ENCODE data around the gene C1QTNF6. TPM values are rescaled to one million over a fixed set of nuclear protein-coding genes. Genes with fewer than 3 reads are reported as not detected.

Gene C1QTNF6
- total and polyA plus RNA-seq, 10 of the 15 experiments (the other 5 are each of a cell fraction or from before 2014, with no cell fraction given) = 0.16 to 4.1 (median 1.3) TPM

GRCh38 chr22:37192741-37193140, 4.7 kb upstream of the C1QTNF6 start (continued):
- TF ChIP-seq PAX5 (IDR thresholded peaks at IDR 0.05; ENCODE audit: borderline replicate concordance, low read depth, low read length) = no peak

GRCh38 chr22:37192204-37192603, 4.2 kb upstream of the C1QTNF6 start:
- H3K27me3 ChIP-seq (replicated peaks in 1 of 2; ENCODE audit: control insufficient read depth in 2 of 2, insufficient read depth in 2 of 2, low read length in 1 of 2) = no peaks in the 10 kb centered on the region
- H3K27ac ChIP-seq (ENCODE audit: control insufficient read depth, insufficient read depth) = no peak overlapping the region
- ChIA-PET POLR2A (no interaction called here), SMC1A (ENCODE audit: uncharacterized antibody, unreplicated experiment) (interaction anchor here (0.8 to 5.5 kb wide), 11 partner anchors 9 to 215 kb away, joined by 3 to 64 read pairs (median 5); partner anchors contain the start of gene IL2RB), RAD21 (ENCODE audit: unreplicated experiment) (interaction anchor here (0.8 to 3.2 kb wide), 3 partner anchors 28 to 93 kb away, joined by 3 to 22 read pairs (median 3); partner anchors contain the start of gene IL2RB), CTCF (interaction anchor here (0.9 to 6.4 kb wide), 10 partner anchors 15 to 149 kb away, joined by 3 to 53 read pairs (median 5); partner anchors contain the start of gene IL2RB)
- no peaks in the 10 kb centered on the region; the same call in 2 of the 3 replicates for H3K9me3 ChIP-seq (replicated peaks; ENCODE audit: control insufficient read depth, insufficient read depth, low read length)
- H3K79me2 ChIP-seq (ENCODE audit: control insufficient read depth, insufficient read depth, low read length) = no peaks in the 10 kb centered on the region
- H3K9ac ChIP-seq (ENCODE audit: control insufficient read depth, insufficient read depth, low read length) = no peak overlapping the region
- peaks cover 8% of the 10 kb centered on the region; the same call in 1 of the 2 replicates for H3K4me1 ChIP-seq (ENCODE audit: control insufficient read depth, insufficient read depth, low read length)
- no peak overlapping the region for H3K4me2 ChIP-seq (ENCODE audit: control insufficient read depth, insufficient read depth)
- WGBS (ENCODE audit: insufficient coverage, insufficient replicate concordance, low lambda C conversion rate, missing lambda C conversion rate) = 97% methylated on average over 2 of the region's 2 CpGs
- DNase-seq (ENCODE audit: low read depth, low spot score) (no peak), FAIRE-seq (no peak), ATAC-seq (no peak)
- no peak overlapping the region for H3K4me3 ChIP-seq
- H3K36me3 ChIP-seq (ENCODE audit: control insufficient read depth in 2 of 2, insufficient read depth in 2 of 2, low read length in 1 of 2) = no peaks in the 10 kb centered on the region
- in situ Hi-C loops (cut with MboI) (no loop called here), intact Hi-C loops (cut with micrococcal nuclease; ENCODE audit: unreplicated experiment) (loop anchor here (10.0 kb wide), 2 partner anchors 47 to 407 kb away; partner anchors contain the start of gene IL2RB)
- no peak overlapping the region for H2AFZ ChIP-seq (ENCODE audit: control insufficient read depth, low read depth, low read length)
- TF ChIP-seq MXI1 (IDR thresholded peaks at IDR 0.05; ENCODE audit: low read depth, low read length) (no peak), HDAC2 (IDR thresholded peaks at IDR 0.05) (no peak), NFYB (IDR thresholded peaks at IDR 0.05; ENCODE audit: insufficient read depth, low read depth, low read length) (no peak), PML (IDR thresholded peaks at IDR 0.05; ENCODE audit: low read length) (no peak), YBX1 (IDR thresholded peaks at IDR 0.05) (no peak), STAT3 (IDR thresholded peaks at IDR 0.05; ENCODE audit: low read depth, low read length) (no peak), EGR1 (IDR thresholded peaks at IDR 0.05; ENCODE audit: borderline replicate concordance in 1 of 2, low read depth in 2 of 2, low read length in 2 of 2) (no peak), ZNF274 (IDR thresholded peaks at IDR 0.05; ENCODE audit: insufficient read depth, insufficient read length) (no peak), KDM1A (IDR thresholded peaks at IDR 0.05; ENCODE audit: borderline replicate concordance) (no peak), ASH2L (IDR thresholded peaks at IDR 0.05; ENCODE audit: borderline replicate concordance, low read depth) (no peak), IRF5 (IDR thresholded peaks at IDR 0.05; ENCODE audit: borderline replicate concordance) (no peak), MEF2B (IDR thresholded peaks at IDR 0.05; ENCODE audit: partially characterized antibody, poor library complexity, severe bottlenecking) (no peak), USF2 (IDR thresholded peaks at IDR 0.05; ENCODE audit: borderline replicate concordance, low read depth, low read length) (no peak), RELB (IDR thresholded peaks at IDR 0.05; ENCODE audit: low read depth) (no peak), RCOR1 (conservative IDR thresholded peaks at IDR 0.05; ENCODE audit: low read depth, low read length) (no peak), CHD4 (IDR thresholded peaks at IDR 0.05) (no peak), CHD1 (IDR thresholded peaks at IDR 0.05; ENCODE audit: low read depth, low read length) (no peak), SMAD5 (IDR thresholded peaks at IDR 0.05; ENCODE audit: low read depth) (no peak)
- H4K20me1 ChIP-seq (ENCODE audit: control insufficient read depth, insufficient read depth) = no peaks in the 10 kb centered on the region
- no TSS peak for BruUV-seq (replicated peaks)

Data from GM12878 (cell line).